ENCODE measurements around the gene UNC45B.
A peak's percentile ranks its signal among the peaks of the same experiment; 100 is the strongest.

The UNC45B gene

GRCh38 chr17:35236821-35237220 lies 89.2 kb downstream of the UNC45B start:
- H3K4me3 ChIP-seq (ENCODE audit: low read depth, low read length) = no peak overlapping the region
- no peak for DNase-seq (ENCODE audit: low read depth)
- no peak for TF ChIP-seq CTCF (conservative IDR thresholded peaks at IDR 0.05; ENCODE audit: low read depth, low read length)

GRCh38 chr17:35238821-35239220 lies 91.2 kb downstream of the UNC45B start:
- peak; percentile 57 for DNase-seq (ENCODE audit: low read depth)
- no peak overlapping the region for H3K4me3 ChIP-seq (ENCODE audit: low read depth, low read length)
- no peak for TF ChIP-seq CTCF (conservative IDR thresholded peaks at IDR 0.05; ENCODE audit: low read depth, low read length)
